Erythroblast (primary cell): Measurements from ENCODE around the gene PICALM.

Experiments used
- GATA1 ChIP-seq: IDR thresholded peaks from 2 replicates; pipeline ENCODE4 v1.6.1; 2011; ENCODE audit warnings: low read depth, mild to moderate bottlenecking, control low read depth, low read length, moderate library complexity
- POLR2A ChIP-seq: IDR thresholded peaks from 2 replicates; pipeline ENCODE4 v1.6.1; 2011; ENCODE audit warnings: mild to moderate bottlenecking, low read length

GRCh38 chr11:86039094-86039493, 29.8 kb downstream of the PICALM start:
- TF ChIP-seq POLR2A (no peak), GATA1 (no peak)
